Raji (cell line): ENCODE data around the gene WWTR1.

Source experiments
- POLR2A ChIP-seq: IDR thresholded peaks from 2 replicates; pipeline ENCODE4 v1.6.1; 2011; ENCODE audit warnings: low read depth, low read length, control low read depth; ENCODE audit not compliant: insufficient read depth

WWTR1 gene

GRCh38 chr3:149596134-149596770 lies 61.6 kb downstream of the WWTR1 start:
- TF ChIP-seq POLR2A, result no peak

- no peak for TF ChIP-seq POLR2A
Observed at GRCh38 chr3:149593418-149594160, 64.2 kb downstream of the WWTR1 start.

GRCh38 chr3:149592758-149593240 lies 65.0 kb downstream of the WWTR1 start:
- TF ChIP-seq POLR2A, result no peak

- TF ChIP-seq POLR2A, result no peak
Observed at GRCh38 chr3:149590691-149591441, 67.0 kb downstream of the WWTR1 start.

GRCh38 chr3:149589332-149589731 lies 68.5 kb downstream of the WWTR1 start:
- no peak for TF ChIP-seq POLR2A

GRCh38 chr3:149588909-149589308 lies 68.9 kb downstream of the WWTR1 start:
- TF ChIP-seq POLR2A, result no peak

- no peak for TF ChIP-seq POLR2A
Observed at GRCh38 chr3:149587383-149587782, 70.4 kb downstream of the WWTR1 start.

- no peak for TF ChIP-seq POLR2A
Observed at GRCh38 chr3:149586871-149587270, 71.0 kb downstream of the WWTR1 start.

GRCh38 chr3:149585401-149585726 lies 72.5 kb downstream of the WWTR1 start:
- no peak for TF ChIP-seq POLR2A

GRCh38 chr3:149583921-149584635 lies 73.7 kb downstream of the WWTR1 start:
- no peak for TF ChIP-seq POLR2A

- TF ChIP-seq POLR2A, result no peak
Observed at GRCh38 chr3:149582395-149582794, 75.4 kb downstream of the WWTR1 start.

- no peak for TF ChIP-seq POLR2A
Observed at GRCh38 chr3:149581681-149582370, 76.0 kb downstream of the WWTR1 start.

- TF ChIP-seq POLR2A, result no peak
Observed at GRCh38 chr3:149581248-149581647, 76.6 kb downstream of the WWTR1 start.

GRCh38 chr3:149579838-149580542 lies 77.8 kb downstream of the WWTR1 start:
- no peak for TF ChIP-seq POLR2A
